VCaP (cell line): ENCODE results near the gene PLXNC1.

Experiments used
- H3K27ac ChIP-seq: fragments of 450-650 bp; 2 replicates; pipeline ENCODE4 v1.5.1; 2017
- TF ChIP-seq, protein P1 (sequence below): fragments of 450-650 bp; conservative IDR thresholded peaks from 2 replicates; pipeline ENCODE4 v1.5.1; 2017; ENCODE audit warnings: mild to moderate bottlenecking, moderate library complexity

The PLXNC1 gene

GRCh38 chr12:94184995-94185719, 36.8 kb downstream of the PLXNC1 start:
- H3K27ac ChIP-seq = no peak overlapping the region
- TF ChIP-seq, protein P1, sequence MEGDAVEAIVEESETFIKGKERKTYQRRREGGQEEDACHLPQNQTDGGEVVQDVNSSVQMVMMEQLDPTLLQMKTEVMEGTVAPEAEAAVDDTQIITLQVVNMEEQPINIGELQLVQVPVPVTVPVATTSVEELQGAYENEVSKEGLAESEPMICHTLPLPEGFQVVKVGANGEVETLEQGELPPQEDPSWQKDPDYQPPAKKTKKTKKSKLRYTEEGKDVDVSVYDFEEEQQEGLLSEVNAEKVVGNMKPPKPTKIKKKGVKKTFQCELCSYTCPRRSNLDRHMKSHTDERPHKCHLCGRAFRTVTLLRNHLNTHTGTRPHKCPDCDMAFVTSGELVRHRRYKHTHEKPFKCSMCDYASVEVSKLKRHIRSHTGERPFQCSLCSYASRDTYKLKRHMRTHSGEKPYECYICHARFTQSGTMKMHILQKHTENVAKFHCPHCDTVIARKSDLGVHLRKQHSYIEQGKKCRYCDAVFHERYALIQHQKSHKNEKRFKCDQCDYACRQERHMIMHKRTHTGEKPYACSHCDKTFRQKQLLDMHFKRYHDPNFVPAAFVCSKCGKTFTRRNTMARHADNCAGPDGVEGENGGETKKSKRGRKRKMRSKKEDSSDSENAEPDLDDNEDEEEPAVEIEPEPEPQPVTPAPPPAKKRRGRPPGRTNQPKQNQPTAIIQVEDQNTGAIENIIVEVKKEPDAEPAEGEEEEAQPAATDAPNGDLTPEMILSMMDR = no peak

DNA sequence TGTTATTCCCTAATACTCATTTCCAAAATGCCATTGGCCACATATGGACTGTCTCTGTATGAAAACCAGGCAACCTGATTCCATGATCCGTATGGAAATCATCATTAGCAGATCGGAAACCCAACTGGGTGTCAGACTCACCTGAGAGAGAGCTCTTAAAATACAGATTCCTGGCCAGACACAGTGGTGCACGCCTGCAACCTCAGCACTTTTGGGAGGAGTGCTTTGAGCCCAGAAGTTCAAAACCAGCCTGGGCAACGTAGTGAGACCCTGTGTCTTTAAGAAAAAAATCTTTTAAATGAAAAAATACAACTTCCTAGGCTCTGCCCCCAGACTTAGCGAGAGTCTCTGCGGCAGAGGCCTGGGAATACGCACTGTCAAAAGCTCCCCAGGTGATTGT, 37.4 kb downstream of the PLXNC1 start:
- TF ChIP-seq, protein P1 = no peak

DNA sequence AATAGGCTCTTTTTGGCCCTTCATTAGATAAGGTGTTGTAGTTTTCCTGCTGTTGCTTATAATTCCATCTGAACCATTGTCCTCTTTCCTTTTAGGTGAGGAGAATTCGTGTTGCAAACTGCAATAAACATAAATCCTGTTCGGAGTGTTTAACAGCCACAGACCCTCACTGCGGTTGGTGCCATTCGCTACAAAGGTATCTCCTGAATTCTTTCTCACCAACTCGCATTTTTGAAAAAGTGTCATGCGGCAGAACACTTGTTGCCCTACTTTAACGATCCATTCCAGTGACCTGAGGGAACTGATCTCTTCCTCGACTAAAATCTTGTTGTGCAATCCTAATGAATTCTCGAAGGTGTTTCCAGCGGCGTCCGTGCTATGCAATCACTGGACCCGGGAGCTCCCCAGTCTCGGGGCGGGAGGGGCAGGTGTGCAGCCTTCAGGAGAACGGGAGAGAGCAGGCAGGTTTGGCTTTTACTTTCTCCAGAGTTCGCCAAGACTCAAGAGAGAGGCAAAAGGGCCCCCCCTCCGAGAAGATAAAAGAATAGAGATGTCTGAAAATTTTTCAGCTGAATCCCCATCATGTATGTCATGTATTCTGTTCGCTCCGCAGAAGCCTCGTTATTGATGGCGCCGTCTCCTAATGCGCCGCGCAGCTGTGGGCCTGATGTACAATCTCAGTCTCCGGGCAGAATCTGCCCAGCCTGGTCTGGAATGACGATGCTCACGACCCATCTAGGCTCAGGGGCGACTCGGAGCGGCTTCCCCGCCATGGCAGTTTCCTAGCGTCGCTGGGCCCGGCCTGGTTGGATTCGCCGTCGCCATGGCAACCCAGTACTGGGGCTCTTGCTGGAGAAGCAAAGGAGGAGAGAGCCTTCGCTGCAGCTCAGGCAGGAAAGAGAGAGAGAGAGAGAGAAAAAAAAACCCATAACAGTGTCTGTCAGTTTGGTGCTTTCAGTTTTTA, 38.2 kb downstream of the PLXNC1 start:
- H3K27ac ChIP-seq = no peak overlapping the region

More for the DNA sequence above, 37.4 kb downstream of the PLXNC1 start:
- no peak overlapping the region for H3K27ac ChIP-seq

DNA sequence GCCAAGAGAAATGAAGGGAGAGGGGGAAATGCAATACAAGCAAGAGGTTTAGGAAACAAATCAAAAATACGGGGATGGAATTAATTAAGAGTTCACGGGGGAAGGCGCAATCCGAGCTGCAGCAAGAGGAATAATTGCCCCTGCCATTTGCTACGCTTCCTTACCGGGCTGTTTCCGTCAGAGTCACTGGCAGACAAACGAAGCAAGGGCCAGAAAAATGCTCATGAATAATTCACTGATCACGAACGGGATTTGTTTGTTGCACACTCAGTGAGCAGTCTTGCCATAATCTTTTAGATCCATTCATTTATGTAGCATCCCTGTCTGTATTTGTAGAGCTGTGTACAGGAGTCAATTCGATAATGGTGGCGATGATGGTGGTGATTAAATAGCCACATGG, 39.0 kb downstream of the PLXNC1 start:
- TF ChIP-seq, protein P1 = no peak
- no peak overlapping the region for H3K27ac ChIP-seq

More for the DNA sequence above, 38.2 kb downstream of the PLXNC1 start:
- TF ChIP-seq, protein P1 = no peak

GRCh38 chr12:94190623-94191022, 42.2 kb downstream of the PLXNC1 start:
- TF ChIP-seq, protein P1 = no peak
- H3K27ac ChIP-seq = no peak overlapping the region

DNA sequence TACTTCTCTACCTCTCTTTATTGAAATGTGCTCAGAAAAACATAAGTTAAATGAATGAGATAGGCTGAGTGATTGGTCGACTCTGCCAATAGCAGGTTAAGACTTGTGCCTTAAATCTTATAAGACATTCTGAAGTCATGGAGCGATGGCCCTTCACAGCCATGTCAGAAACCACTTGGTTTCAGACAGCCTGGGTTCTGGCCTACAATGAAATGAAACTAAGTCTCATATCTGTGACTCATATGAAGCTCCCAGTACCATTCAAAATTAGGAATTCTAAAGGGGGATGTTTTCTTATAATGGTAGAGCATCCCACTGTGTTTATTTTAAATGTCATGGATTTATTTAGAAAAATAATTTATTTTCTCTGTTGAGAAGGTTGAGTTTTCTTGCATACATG, 42.6 kb downstream of the PLXNC1 start:
- H3K27ac ChIP-seq = no peak overlapping the region
- TF ChIP-seq, protein P1 = no peak

GRCh38 chr12:94191811-94192210, 43.4 kb downstream of the PLXNC1 start:
- no peak overlapping the region for H3K27ac ChIP-seq
- TF ChIP-seq, protein P1 = no peak
